GM13977 (cell line): ENCODE results near the gene P4HB.

Experiments
- DNase-seq: peaks from one replicate; pipeline ENCODE4 v3.0.0; 2012; ENCODE audit warnings: low spot score
- in situ Hi-C: fragments of 300-500 bp; cut with MboI; formaldehyde crosslinking; loops from one replicate; pipeline ENCODE4 v1.12.0; 2022; ENCODE audit warnings: low sequenced_read_pairs, low pct_unique_long_range_greater_than_20kb, mixed read lengths, inconsistent platforms; ENCODE audit not compliant: unreplicated experiment
- TF ChIP-seq, protein P1 (sequence below): IDR thresholded peaks from 2 replicates; pipeline ENCODE4 v1.5.1; 2012; ENCODE audit warnings: mild to moderate bottlenecking, control low read depth; ENCODE audit not compliant: insufficient read depth; ENCODE audit errors: extremely low read depth, missing control alignments

P4HB gene

DNA sequence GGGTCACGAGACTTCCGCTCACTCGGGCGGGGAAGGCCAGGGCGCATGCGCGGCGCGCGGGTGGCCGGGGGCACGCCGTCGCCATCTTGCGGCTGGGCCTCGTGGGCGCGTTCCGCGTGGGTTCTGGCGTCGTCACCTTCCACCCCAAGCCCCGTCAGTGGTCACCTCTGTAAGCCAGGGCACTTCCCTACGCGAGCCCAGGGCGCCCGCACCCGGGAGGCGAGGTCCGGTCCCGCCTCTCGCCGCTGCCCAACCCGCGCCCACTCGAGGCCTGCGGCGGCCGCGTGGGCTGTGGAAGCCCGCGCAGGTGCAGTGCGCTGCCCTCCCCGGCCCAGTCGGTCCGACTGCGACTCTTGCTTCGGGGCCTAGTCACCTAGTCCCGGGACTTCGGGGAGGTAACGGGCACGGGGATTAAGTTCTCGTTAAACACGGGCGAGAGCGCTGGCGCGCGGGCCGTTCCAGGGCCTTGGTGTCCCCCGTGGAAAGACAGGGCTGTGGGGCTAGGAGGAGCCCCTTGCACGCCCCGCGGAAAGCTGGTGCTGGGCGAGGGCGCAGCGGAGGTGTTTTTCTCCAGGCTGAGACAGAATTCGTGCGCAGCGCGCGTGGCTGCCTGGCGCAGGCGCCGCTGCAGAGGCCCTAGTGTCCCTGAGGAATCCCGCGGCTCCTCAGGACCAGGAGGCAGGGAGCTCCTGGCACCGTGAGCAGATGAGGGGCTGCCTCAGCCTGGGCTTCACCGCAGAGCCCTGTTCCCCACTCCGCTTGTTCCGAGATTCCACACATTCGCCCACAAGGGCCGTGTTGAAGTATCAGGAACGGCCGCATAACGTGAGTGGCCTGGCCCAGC lies 11.3 kb upstream of the P4HB start:
- DNase-seq = peak; percentile 99

DNA sequence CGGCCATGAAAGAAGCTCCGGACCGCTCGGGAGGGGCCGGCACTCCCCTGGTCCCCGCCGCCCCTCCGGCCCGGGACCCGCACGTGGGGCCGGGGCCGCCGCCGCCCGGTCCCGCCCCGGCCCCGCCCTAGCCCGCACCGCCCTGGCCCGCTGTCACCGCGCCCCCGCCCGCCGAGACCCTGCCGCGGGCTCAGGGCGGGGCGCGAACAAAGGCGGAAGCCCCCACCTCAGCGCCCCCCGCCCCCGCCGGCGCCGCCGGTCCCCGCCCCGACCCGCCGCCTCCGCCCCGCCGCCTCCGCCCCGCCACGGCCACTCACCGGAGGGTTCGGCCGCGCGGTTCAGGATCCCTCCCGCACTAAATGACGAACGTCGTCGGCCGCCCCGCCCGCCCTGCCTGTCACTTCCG lies 10.6 kb upstream of the P4HB start, which contains the start of gene ARHGDIA:
TSS of gene ARHGDIA (minus strand) at position 357 of the 406 bp plus-strand sequence. CDS start 1,407 bp downstream, outside the sequence.
- TF ChIP-seq, protein P1, sequence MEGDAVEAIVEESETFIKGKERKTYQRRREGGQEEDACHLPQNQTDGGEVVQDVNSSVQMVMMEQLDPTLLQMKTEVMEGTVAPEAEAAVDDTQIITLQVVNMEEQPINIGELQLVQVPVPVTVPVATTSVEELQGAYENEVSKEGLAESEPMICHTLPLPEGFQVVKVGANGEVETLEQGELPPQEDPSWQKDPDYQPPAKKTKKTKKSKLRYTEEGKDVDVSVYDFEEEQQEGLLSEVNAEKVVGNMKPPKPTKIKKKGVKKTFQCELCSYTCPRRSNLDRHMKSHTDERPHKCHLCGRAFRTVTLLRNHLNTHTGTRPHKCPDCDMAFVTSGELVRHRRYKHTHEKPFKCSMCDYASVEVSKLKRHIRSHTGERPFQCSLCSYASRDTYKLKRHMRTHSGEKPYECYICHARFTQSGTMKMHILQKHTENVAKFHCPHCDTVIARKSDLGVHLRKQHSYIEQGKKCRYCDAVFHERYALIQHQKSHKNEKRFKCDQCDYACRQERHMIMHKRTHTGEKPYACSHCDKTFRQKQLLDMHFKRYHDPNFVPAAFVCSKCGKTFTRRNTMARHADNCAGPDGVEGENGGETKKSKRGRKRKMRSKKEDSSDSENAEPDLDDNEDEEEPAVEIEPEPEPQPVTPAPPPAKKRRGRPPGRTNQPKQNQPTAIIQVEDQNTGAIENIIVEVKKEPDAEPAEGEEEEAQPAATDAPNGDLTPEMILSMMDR = no peak
- in situ Hi-C loops = no loop called here
- peak; percentile 68 for DNase-seq

More for the DNA sequence above, 11.3 kb upstream of the P4HB start:
- in situ Hi-C loops = no loop called here
- TF ChIP-seq, protein P1 = peak; percentile 35

DNA sequence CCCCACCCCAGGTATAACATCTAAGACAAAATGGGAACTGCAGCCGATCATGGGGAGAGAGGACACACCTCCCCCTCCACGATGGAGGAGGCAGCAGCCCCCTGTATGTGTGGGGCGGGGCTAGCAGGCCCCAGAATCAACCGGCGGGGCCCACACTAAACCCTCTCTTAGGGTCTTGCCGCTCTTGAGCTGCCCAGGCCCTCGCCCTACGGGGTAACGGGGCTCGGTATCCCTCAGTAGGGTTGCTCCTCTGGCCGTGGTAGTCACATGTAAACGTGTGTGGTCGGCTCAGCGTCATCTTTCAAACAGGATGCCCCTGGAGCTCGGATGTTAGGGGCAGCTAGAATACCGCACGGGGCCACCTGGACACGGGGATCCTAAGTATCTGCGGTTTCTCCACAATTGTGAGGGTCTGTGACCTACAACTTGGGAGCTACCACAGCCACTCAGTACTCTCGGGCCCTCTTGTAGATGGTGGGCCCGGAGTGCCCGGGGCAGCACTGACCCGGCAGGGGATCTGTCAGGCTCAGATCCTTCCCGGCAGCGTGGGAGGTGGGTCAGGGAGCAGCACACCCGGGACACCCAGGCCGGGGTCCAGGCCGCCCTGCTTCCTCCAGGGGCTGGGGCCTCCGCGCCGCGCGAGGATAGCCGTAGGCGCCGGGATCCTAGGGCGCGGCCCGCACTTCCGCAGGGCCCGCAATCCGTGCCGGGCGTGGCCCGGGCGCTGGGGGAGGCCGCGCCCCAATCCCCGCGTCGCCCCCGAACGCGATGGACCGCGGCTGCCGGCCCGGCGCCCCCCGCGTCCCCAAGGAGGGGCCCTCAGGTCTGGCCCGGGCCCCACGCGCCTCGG lies 10.0 kb upstream of the P4HB start:
- in situ Hi-C loops = no loop called here
- TF ChIP-seq, protein P1 = no peak
- peak; percentile 62 for DNase-seq

DNA sequence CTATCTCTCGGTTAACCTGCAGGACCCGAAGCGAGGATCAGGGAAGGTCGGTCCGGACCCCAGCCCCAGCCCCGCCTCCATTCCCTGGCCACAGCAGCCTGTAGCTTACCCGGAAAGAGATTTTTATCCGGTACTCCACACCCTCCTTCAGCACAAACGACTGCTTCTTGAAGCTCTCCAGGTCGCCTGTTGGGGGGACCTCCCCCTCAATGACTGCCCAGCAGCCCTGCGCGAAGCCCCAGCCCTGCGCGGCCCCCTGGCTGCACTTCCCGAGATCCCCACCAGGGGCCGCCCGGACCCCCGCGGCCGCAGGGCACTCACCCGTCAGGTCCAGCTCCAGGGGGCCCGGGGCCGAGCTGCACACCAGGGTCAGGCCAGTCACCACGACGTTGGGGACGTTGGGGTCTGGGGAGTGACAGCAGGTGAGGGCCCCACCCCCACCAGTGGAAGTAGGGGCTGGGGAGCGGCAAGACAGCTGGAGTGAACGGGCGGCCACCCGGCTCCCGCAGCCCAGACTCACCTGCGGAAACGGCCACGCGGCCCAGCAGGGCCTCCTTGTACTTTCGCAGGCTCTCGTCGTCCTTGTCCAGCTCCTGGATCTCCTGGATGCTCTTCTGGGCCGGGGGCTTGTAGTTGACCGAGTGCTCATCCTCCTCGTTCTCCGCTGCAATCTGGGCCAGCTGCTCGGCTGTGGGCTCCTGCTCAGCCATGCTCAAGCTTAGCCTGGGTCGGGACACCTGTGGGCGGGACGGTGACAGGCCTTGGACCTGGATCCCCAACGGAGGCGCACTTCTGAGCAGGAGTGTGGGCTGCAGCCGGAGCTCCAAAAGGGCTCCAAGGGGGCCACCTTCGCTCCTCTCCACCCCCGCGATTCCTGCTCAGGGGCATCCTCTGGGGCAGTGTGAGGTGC lies 9.1 kb upstream of the P4HB start:
- in situ Hi-C loops = no loop called here
- DNase-seq = peak; percentile 81
- TF ChIP-seq, protein P1 = peak; percentile 77

DNA sequence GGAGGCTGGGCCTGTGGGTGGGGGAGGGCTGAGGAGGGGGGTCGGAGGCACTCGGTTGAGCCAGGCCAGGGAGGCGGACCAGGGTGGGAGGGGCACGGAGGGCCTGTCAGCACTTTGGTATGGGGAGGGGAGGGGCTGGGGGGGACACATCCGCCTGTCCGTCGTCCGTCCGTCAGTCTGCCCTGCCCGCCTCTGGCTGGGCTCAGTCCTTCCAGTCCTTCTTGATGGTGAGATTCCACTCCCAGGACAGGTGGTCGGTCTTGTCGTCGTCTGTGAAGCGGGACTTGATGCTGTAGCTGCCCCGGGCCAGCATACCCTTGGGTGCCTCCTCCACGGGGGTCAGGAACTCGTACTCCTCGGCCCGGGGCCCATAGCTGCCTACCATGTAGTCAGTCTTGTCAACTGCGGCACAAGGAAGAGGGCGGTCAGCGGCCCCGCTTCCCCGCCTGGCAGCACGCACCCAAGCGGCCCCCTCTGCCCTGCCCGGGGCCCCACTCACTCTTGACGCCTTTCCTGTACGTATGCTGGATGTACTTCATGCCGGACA lies 8.4 kb upstream of the P4HB start:
- TF ChIP-seq, protein P1 = no peak
- DNase-seq = no peak
- in situ Hi-C loops = no loop called here
